Inferior parietal cortex (tissue), 1 donor: Measurements from ENCODE around the gene ZNF513.
A peak's percentile ranks its signal among the peaks of the same experiment; 100 is the strongest.

Source experiments
- DNase-seq: peaks from one replicate; pipeline ENCODE4 v3.0.0-alpha.2; 2016; ENCODE audit errors: extremely low spot score

Gene ZNF513

GRCh38 chr2:27390822-27391679, 10.5 kb upstream of the ZNF513 start:
- no peak for DNase-seq

GRCh38 chr2:27381577-27382181, 1.1 kb upstream of the ZNF513 start:
- DNase-seq: no peak

- DNase-seq: peak; percentile 42
Measured at GRCh38 chr2:27379836-27380625, 503 bp downstream of the ZNF513 start.

GRCh38 chr2:27379383-27379835, 1.1 kb downstream of the ZNF513 start:
- DNase-seq: no peak

GRCh38 chr2:27378809-27379290, 1.7 kb downstream of the ZNF513 start:
- DNase-seq: no peak

- no peak for DNase-seq
Measured at GRCh38 chr2:27378096-27378808, 2.3 kb downstream of the ZNF513 start.

- no peak for DNase-seq
Measured at GRCh38 chr2:27377618-27378095, 2.9 kb downstream of the ZNF513 start.

GRCh38 chr2:27376866-27377617, 3.5 kb downstream of the ZNF513 start:
- DNase-seq: no peak

- DNase-seq: no peak
Measured at GRCh38 chr2:27376151-27376865, 4.2 kb downstream of the ZNF513 start.

GRCh38 chr2:27375513-27376099, 4.9 kb downstream of the ZNF513 start:
- no peak for DNase-seq

- DNase-seq: no peak
Measured at GRCh38 chr2:27373567-27373966, 7.0 kb downstream of the ZNF513 start.

- DNase-seq: no peak
Measured at GRCh38 chr2:27372937-27373336, 7.6 kb downstream of the ZNF513 start.

- peak; percentile 14 for DNase-seq
Measured at GRCh38 chr2:27370816-27371620, 9.5 kb downstream of the ZNF513 start.

GRCh38 chr2:27370026-27370815, 10.3 kb downstream of the ZNF513 start, which contains the start of the genes EIF2B4 and SNX17:
EIF2B4 (minus strand) TSS chr2:27370338; CDS start chr2:27370314, 24 bp downstream.
SNX17 (plus strand) TSS chr2:27370616; CDS start chr2:27370744, 128 bp downstream.
- peak; percentile 99 for DNase-seq

- peak; percentile 21 for DNase-seq
Measured at GRCh38 chr2:27369471-27370025, 11.0 kb downstream of the ZNF513 start.

- no peak for DNase-seq
Measured at GRCh38 chr2:27363933-27364332, 16.6 kb downstream of the ZNF513 start.

GRCh38 chr2:27362678-27363420, 17.7 kb downstream of the ZNF513 start:
- no peak for DNase-seq
